Measurements from ENCODE around the gene NUTM2D. TPM values are rescaled to one million over a fixed set of nuclear protein-coding genes. Genes with fewer than 3 reads are reported as not detected.
"Not testable (repeated sequence)": the region's sequence is repeated elsewhere in the genome, so short reads cannot be mapped to it uniquely, and the experiment has no call there.

Gene NUTM2D, protein sequence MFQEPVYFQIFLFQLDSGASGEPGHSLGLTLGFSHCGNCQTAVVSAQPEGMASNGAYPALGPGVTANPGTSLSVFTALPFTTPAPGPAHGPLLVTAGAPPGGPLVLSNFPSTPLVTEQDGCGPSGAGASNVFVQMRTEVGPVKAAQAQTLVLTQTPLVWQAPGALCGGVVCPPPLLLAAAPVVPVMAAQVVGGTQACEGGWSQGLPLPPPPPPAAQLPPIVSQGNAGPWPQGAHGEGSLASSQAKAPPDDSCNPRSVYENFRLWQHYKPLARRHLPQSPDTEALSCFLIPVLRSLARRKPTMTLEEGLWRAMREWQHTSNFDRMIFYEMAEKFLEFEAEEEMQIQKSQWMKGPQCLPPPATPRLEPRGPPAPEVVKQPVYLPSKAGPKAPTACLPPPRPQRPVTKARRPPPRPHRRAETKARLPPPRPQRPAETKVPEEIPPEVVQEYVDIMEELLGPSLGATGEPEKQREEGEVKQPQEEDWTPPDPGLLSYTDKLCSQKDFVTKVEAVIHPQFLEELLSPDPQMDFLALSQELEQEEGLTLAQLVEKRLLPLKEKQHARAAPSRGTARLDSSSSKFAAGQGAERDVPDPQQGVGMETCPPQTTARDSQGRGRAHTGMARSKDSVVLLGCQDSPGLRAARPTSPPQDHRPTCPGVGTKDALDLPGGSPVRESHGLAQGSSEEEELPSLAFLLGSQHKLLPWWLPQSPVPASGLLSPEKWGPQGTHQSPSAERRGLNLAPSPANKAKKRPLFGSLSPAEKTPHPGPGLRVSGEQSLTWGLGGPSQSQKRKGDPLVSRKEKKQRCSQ
- 4.0 TPM for total RNA-seq

GRCh38 chr10:87357444-87357843 lies at the start of gene NUTM2D:
Gene NUTM2D, plus strand, starts transcription at chr10:87357744. Its CDS starts 522 bp downstream, at chr10:87358266.
- DNase-seq (ENCODE audit: low spot score); ATAC-seq: not testable (repeated sequence)

GRCh38 chr10:87308702-87309101 lies 48.8 kb upstream of the NUTM2D start:
- not testable (repeated sequence) for DNase-seq (ENCODE audit: low spot score); ATAC-seq

- DNase-seq (ENCODE audit: low spot score); ATAC-seq: not testable (repeated sequence)
Measured at GRCh38 chr10:87309657-87310056, 47.9 kb upstream of the NUTM2D start.

DNA sequence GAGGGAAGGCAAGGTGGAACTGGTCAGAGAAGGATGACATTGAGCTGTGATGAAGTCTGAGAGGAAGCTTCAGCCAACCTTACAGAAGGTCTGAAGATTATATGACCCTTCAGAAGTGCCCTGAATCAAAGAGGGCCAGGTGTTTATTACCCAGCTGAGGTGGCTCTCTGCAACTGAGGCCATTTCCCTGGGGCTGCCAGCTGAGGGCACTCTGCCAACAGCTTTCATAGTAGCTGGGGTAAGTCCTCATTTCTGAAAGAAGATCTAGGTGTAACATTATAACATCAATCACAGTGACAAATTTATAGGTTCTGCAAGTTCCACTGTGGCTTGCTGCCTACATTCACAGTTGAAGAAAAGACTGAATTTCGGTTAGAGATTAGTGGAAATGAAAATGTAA lies 46.0 kb upstream of the NUTM2D start:
- DNase-seq (ENCODE audit: low spot score) = not testable (repeated sequence)
- ATAC-seq = peak; percentile 83

GRCh38 chr10:87313649-87314359 lies 43.7 kb upstream of the NUTM2D start:
- ATAC-seq = peak; percentile 15

GRCh38 chr10:87314360-87314973 lies 43.1 kb upstream of the NUTM2D start:
- ATAC-seq = peak; percentile 19
- not testable (repeated sequence) for DNase-seq (ENCODE audit: low spot score)

More at GRCh38 chr10:87313649-87314359, 43.7 kb upstream of the NUTM2D start:
- not testable (repeated sequence) for DNase-seq (ENCODE audit: low spot score)

DNA sequence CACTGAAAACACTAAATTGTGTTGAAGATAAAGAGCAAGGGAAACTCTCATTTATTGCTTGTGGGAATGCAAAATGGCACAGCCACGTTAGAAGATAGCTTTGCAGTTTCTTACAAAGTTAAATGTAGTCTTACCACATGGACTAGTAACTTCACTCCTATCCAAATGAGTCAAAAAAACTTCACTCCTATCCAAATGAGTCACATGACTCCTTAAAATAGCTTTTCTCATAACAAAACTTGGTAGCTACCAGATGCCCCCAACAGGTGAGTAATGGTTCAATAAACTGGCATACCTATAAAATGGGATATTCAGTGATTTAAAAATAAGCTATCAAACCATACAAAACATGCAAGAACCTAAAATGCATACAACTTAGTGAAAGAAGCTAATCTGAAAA lies 36.0 kb upstream of the NUTM2D start:
- not testable (repeated sequence) for DNase-seq (ENCODE audit: low spot score); ATAC-seq

DNA sequence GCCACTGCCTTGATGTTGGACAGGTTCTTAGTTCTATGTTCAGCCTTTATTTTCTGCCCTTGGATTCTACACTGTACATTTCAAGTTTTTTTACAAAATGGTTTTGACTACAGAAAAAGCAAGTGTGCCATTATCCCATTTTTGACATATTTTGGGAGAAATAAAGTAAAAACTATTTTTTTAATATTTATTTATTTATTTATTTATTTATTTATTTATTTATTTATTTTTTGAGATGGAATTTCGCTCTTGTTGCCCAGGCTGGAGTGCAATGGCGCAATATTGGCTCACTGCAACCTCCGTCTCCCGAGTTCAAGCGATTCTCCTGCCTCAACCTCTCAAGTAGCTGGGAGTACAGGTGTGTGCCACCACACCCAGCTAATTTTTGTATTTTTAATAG lies 33.0 kb upstream of the NUTM2D start:
- ATAC-seq; DNase-seq (ENCODE audit: low spot score): not testable (repeated sequence)

DNA sequence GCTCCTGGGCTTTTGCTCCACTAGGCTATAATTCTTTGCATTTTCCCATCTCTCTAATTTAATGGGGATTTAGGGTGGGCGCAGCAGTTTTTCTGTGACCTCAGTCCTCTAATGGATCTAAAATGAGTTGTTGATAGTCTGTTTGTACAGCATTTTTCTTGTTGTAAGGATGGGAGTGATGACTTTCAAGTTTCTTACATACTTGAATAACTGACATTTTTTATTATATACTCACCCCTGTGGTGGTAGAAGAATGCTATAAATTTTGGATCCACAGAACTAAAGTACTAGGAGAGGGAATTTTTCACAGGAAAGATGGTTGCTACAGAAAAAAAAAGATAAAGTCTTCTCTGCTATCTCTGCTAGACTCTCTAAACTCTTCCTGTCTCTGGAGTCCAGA lies 29.6 kb upstream of the NUTM2D start:
- not testable (repeated sequence) for ATAC-seq; DNase-seq (ENCODE audit: low spot score)

- not testable (repeated sequence) for DNase-seq (ENCODE audit: low spot score); ATAC-seq
Measured at GRCh38 chr10:87329131-87329530, 28.4 kb upstream of the NUTM2D start.

DNA sequence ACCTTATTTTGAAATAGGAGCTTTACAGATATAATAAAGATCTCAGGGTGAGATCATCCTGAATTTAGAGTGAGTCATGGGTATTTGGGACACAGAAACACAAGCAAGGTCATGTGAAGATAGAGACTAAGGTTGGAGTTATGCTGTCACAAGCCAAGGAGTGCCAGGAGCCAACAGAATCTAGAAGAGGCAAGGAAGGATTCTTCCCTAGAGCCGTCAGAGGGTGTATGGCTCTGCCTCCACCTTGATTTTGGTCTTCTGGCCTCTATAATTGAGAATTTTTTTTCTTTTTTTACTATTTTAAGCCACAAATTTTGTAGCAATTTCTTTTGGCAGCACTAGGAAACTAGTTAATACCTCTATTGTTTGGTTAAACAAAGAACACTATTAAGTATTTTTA lies 24.9 kb upstream of the NUTM2D start:
- ATAC-seq; DNase-seq (ENCODE audit: low spot score): not testable (repeated sequence)

DNA sequence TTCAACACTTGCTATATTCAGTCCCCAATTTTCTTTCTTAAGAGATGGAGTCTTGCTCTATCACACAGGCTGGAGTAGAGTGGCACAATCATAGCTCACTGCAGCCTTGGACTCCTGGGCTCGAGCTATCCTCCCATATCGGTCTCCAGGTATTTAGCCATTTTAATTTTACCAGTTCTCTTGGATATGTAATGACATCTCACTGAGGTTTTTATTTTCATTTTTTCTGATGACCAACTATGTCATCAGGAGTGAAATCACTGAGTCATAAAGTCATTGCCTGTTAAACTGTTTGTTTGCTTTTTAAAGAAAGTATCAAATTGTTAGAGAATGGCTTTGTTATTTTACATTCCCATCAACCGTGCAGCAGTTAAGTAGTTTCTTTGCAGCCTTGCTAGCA lies 17.1 kb upstream of the NUTM2D start:
- ATAC-seq; DNase-seq (ENCODE audit: low spot score): not testable (repeated sequence)

DNA sequence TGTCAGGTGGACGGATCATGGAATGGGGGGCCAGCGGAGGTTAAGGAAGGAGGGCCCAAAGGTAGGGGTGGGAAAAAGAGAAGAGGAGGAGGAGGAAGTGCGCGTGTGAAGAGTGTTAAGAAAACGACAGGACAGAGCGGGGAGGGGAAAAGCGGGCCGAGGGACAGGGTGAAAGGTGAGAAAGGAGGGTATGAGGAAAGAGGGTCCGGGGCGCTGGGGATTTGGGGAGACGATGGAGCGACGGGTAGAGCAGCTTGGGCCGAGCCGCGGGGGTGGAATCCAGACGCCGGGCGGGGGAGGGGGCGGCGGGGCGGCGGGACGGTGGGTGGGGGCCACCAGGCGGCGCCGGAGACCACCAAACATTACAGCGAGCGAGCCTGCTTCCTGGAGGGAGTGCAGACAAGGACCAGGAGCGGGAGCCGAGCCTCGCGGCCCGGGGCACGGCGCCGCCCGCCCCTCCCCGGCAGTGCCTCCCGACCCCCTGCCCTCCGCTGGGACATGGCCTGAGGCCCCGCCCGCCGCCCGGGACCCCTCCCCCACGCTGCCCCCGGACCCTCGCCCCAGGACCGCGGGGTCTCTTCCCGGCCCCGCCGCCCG lies 15.9 kb upstream of the NUTM2D start:
- DNase-seq (ENCODE audit: low spot score) = not testable (repeated sequence)
- peak; percentile 18 for ATAC-seq

DNA sequence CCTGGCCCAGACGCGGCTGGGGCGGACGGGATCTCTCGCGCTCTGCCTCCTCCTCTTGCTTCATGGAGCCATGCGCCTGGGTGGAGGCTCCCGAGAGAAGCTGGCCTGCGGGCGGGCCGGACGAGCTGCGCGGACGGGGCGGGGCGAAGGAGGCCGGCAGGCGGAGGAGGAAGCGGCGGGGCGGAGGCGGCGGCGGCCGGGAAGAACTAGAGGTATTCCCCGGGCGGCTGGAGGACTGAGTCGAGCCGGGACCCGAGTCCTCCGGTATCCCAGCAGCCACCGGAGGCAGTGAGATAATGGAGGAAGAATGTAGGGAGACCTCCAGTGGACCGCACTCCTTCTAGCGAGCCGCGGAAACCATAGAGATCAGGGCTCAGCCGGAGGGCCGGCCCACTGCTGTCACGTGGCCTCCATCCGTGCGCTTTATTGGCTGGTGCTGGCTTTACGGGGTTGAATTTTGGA lies 15.3 kb upstream of the NUTM2D start:
- ATAC-seq = peak; percentile 88
- peak; percentile 98 for DNase-seq (ENCODE audit: low spot score)

- DNase-seq (ENCODE audit: low spot score) = peak; percentile 91
Measured at GRCh38 chr10:87342711-87343258, 14.8 kb upstream of the NUTM2D start.

DNA sequence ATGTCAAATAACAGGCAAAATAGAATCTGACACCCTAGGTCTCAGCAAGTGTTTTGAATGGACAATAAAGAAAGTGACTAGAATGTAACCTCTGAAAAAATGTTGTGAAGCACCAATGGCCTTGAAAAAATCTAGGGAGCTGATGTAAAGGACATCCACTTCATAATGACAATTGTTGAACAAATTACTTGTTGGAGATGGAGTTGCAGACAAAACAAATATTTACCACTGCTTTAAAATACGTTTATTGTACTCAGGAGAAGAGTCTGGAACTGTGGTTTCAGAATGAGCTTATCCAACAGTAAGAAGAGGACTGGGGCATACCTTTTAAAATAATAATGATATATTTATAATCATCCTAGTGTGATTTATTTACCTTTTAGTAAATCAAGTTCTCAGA lies 11.8 kb upstream of the NUTM2D start:
- DNase-seq (ENCODE audit: low spot score); ATAC-seq: not testable (repeated sequence)

More at GRCh38 chr10:87342711-87343258, 14.8 kb upstream of the NUTM2D start:
- peak; percentile 82 for ATAC-seq

GRCh38 chr10:87350161-87350560 lies 7.4 kb upstream of the NUTM2D start:
- DNase-seq (ENCODE audit: low spot score); ATAC-seq: not testable (repeated sequence)

- not testable (repeated sequence) for ATAC-seq; DNase-seq (ENCODE audit: low spot score)
Measured at GRCh38 chr10:87352825-87353224, 4.7 kb upstream of the NUTM2D start.

GRCh38 chr10:87355110-87355509 lies 2.4 kb upstream of the NUTM2D start:
- DNase-seq (ENCODE audit: low spot score); ATAC-seq: not testable (repeated sequence)

Measured in left lobe of liver (tissue), 2 donors.